ENCODE data around the gene SOX13. TPM values are rescaled to one million over a fixed set of nuclear protein-coding genes. Genes with fewer than 3 reads are reported as not detected.

SOX13 gene
- total RNA-seq, 2 donors from 2014 or later, result 91.9 to 95.9 TPM

- intact Hi-C loops (cut with DNase I), result no loop called here
These were observed 19.0 kb upstream of the SOX13 start for GRCh38 chr1:204053893-204054292.

GRCh38 chr1:204059970-204060369 is 12.9 kb upstream of the SOX13 start:
- Histone ChIP-seq H3K4me1 (replicated peaks) (no peaks in the 10 kb centered on the region), H3K27me3 (replicated peaks; ENCODE audit: insufficient read depth) (no peaks in the 10 kb centered on the region), H3K9me3 (no peaks in the 10 kb centered on the region), H3K27ac (no peak overlapping the region), H3K4me3 (no peak overlapping the region), H3K36me3 (no peaks in the 10 kb centered on the region)
- DNase-seq (ENCODE audit: low spot score), result no peak
- TF ChIP-seq CTCF (IDR thresholded peaks at IDR 0.05) (no peak), POLR2A (IDR thresholded peaks at IDR 0.05) (no peak), POLR2AphosphoS5 (IDR thresholded peaks at IDR 0.05) (no peak)
- intact Hi-C loops (cut with DNase I), result no loop called here
- WGBS, result 94% methylated on average over 7 of the region's 7 CpGs

More at GRCh38 chr1:204053893-204054292, 19.0 kb upstream of the SOX13 start:
- no peaks in the 10 kb centered on the region for H3K4me1 ChIP-seq (replicated peaks)
- H3K9me3 ChIP-seq, result no peaks in the 10 kb centered on the region
- 92% methylated on average over 2 of the region's 2 CpGs for WGBS
- no peak for DNase-seq (ENCODE audit: low spot score)
- H3K27ac ChIP-seq, result no peak overlapping the region
- TF ChIP-seq POLR2AphosphoS5 (IDR thresholded peaks at IDR 0.05), result no peak
- no peaks in the 10 kb centered on the region for H3K27me3 ChIP-seq (replicated peaks; ENCODE audit: insufficient read depth)
- no peak overlapping the region for H3K4me3 ChIP-seq
- no peaks in the 10 kb centered on the region for H3K36me3 ChIP-seq

- 85% methylated on average over 2 of the region's 2 CpGs for WGBS
- intact Hi-C loops (cut with DNase I), result no loop called here
These were observed 10.8 kb upstream of the SOX13 start for GRCh38 chr1:204062106-204062505.

GRCh38 chr1:204065174-204065985 is 7.5 kb upstream of the SOX13 start:
- Histone ChIP-seq H3K4me1 (replicated peaks) (no peaks in the 10 kb centered on the region), H3K9me3 (no peaks in the 10 kb centered on the region), H3K36me3 (no peaks in the 10 kb centered on the region), H3K27me3 (replicated peaks; ENCODE audit: insufficient read depth) (no peaks in the 10 kb centered on the region), H3K4me3 (no peak overlapping the region), H3K27ac (no peak overlapping the region)
- TF ChIP-seq CTCF (IDR thresholded peaks at IDR 0.05) (no peak), POLR2A (IDR thresholded peaks at IDR 0.05) (no peak), POLR2AphosphoS5 (IDR thresholded peaks at IDR 0.05) (no peak)
- intact Hi-C loops (cut with DNase I), result no loop called here
- WGBS, result 49% methylated on average over 8 of the region's 8 CpGs
- no peak for DNase-seq (ENCODE audit: low spot score)

More at GRCh38 chr1:204062106-204062505, 10.8 kb upstream of the SOX13 start:
- H3K4me3 ChIP-seq, result no peak overlapping the region
- no peaks in the 10 kb centered on the region for H3K4me1 ChIP-seq (replicated peaks)
- DNase-seq (ENCODE audit: low spot score), result no peak
- no peak overlapping the region for H3K27ac ChIP-seq
- H3K9me3 ChIP-seq, result no peaks in the 10 kb centered on the region
- TF ChIP-seq POLR2A (IDR thresholded peaks at IDR 0.05) (no peak), POLR2AphosphoS5 (IDR thresholded peaks at IDR 0.05) (no peak), CTCF (IDR thresholded peaks at IDR 0.05) (no peak)
- no peaks in the 10 kb centered on the region for H3K27me3 ChIP-seq (replicated peaks; ENCODE audit: insufficient read depth)
- no peaks in the 10 kb centered on the region for H3K36me3 ChIP-seq

GRCh38 chr1:204065986-204066300 is 7.0 kb upstream of the SOX13 start:
- 92% methylated on average over 7 of the region's 7 CpGs for WGBS
- intact Hi-C loops (cut with DNase I), result no loop called here
- Histone ChIP-seq H3K27ac (no peak overlapping the region), H3K4me3 (no peak overlapping the region), H3K4me1 (replicated peaks) (no peaks in the 10 kb centered on the region), H3K27me3 (replicated peaks; ENCODE audit: insufficient read depth) (no peaks in the 10 kb centered on the region), H3K9me3 (no peaks in the 10 kb centered on the region), H3K36me3 (no peaks in the 10 kb centered on the region)
- TF ChIP-seq POLR2AphosphoS5 (IDR thresholded peaks at IDR 0.05), result no peak
- DNase-seq (ENCODE audit: low spot score), result no peak

- Histone ChIP-seq H3K27me3 (replicated peaks; ENCODE audit: insufficient read depth) (no peaks in the 10 kb centered on the region), H3K36me3 (no peaks in the 10 kb centered on the region), H3K9me3 (no peaks in the 10 kb centered on the region), H3K4me3 (no peak overlapping the region), H3K27ac (no peak overlapping the region), H3K4me1 (replicated peaks) (no peaks in the 10 kb centered on the region)
- no peak for TF ChIP-seq CTCF (IDR thresholded peaks at IDR 0.05)
- WGBS, result 96% methylated on average over 5 of the region's 5 CpGs
- intact Hi-C loops (cut with DNase I), result no loop called here
- no peak for DNase-seq (ENCODE audit: low spot score)
These were observed 5.0 kb upstream of the SOX13 start for GRCh38 chr1:204067935-204068334.
